Measurements from ENCODE around the gene CACNB2.

DNA sequence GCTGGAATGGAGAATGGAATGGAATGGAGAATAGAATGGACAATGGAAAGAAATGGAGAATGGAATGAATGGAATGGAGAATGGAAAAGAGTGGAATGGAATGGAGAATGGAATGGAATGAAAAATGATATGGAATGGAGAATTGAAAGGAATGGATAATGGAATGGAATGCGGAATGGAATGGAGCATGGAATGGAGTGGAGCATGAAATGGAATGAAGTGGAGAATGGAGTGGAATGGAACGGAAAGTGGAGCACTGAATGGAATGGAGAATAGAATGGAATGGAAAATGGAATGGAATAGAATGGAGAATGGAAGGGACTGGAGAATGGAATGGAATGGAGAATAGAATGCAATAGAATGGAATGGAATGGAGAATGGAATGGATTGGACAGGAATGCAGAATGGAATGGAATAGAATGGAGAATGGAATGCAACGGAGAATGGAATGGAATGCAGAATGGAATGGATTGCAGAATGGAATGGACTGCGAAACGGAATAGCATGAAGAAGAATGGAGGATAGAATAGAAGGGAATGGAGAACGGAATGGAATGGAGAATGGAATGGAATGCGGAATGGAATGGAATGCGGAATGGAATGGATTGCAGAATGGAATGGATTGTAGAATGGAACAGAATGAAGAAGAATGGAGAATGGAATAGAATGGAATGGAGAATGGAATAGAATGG is 421.8 kb downstream of the CACNB2 start:
- TF ChIP-seq POLR2A (IDR thresholded peaks at IDR 0.05; ENCODE audit: low read depth, low read length): no peak
- TF ChIP-seq POLR2AphosphoS5 (IDR thresholded peaks at IDR 0.05; ENCODE audit: low read depth, low read length): no peak
- TF ChIP-seq TAF1 (IDR thresholded peaks at IDR 0.05; ENCODE audit: borderline replicate concordance, low read depth, low read length): no peak
